HuH-7 (cell line): Measurements from ENCODE around the gene RNU7-1.

Source experiments
- DNase-seq: peaks from one replicate; pipeline ENCODE4 v3.0.0; 2011; ENCODE audit warnings: low spot score

RNU7-1 gene

DNA sequence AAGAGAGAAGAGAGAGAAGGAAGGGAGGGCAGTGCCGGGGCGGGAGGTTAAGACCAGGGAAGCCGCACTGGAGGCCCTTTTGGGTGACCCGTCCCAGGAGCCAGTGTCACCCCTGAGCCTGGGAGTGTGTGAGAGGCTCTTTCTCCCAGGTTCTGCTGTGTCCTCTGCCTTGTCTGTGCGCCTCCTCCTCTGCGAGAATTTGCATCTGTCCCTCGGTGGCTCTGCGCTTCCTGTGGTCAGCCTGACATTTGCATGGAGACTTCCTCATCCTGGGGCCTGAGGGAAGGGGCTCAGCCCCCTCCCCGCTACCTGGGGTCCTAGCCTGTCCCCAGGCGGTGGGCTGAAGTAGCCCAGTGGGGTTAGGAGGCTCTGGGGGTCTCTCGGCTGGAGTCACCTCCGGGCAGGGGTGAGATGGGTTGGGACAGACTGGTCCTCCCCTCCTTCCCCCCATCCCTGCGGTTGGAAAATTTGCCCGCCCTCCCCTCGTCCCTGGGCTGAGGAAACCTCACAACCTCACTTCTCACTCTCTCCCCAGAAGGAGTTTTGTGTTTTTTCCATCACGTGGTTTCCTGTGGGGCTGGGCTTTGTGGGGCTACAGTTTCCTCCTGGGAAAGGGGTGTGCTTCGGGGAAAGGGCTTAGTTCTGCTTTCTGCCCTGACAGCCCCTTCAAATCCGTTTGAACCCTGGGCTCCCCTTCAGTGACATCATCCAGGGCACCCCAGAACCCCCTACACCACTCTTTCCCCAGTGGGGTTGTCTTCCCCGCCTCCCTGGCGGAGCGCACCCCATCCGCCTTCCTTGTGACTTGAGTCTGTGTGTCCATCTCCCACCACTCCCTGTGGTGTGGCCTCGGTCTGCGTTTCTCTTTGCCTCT, 10.1 kb downstream of the RNU7-1 start:
- DNase-seq = no peak

DNA sequence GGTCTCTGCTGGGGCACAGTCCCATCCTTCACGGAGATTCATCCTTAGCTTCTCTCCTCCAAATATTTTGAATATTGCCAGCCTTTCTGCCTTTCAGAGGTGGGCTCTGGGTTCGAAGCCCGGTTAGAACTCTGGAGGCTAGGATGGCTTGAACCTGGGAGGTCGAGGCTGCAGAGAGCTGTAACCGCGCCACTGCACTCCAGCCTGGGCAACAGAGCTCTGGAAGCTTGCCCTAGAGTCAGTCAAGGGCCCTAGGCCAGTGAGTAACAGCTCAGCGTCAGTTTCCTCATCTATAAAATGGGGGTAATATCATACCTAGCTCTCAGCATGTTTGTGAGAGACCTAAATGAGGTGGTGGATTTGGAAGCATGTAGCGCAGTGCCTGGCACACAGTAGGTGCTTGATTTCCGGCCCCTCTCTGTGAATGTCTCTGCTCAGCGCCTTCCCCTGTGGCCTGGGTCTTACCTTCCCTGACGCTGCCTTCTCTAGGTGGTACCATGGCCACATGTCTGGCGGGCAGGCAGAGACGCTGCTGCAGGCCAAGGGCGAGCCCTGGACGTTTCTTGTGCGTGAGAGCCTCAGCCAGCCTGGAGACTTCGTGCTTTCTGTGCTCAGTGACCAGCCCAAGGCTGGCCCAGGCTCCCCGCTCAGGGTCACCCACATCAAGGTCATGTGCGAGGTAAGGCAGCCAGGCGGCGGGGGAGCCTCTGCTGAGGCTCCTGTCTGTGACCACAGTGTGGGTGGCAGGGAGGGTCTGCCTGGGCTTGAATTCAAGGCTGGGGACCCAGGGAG, 10.9 kb downstream of the RNU7-1 start:
- DNase-seq = no peak

DNA sequence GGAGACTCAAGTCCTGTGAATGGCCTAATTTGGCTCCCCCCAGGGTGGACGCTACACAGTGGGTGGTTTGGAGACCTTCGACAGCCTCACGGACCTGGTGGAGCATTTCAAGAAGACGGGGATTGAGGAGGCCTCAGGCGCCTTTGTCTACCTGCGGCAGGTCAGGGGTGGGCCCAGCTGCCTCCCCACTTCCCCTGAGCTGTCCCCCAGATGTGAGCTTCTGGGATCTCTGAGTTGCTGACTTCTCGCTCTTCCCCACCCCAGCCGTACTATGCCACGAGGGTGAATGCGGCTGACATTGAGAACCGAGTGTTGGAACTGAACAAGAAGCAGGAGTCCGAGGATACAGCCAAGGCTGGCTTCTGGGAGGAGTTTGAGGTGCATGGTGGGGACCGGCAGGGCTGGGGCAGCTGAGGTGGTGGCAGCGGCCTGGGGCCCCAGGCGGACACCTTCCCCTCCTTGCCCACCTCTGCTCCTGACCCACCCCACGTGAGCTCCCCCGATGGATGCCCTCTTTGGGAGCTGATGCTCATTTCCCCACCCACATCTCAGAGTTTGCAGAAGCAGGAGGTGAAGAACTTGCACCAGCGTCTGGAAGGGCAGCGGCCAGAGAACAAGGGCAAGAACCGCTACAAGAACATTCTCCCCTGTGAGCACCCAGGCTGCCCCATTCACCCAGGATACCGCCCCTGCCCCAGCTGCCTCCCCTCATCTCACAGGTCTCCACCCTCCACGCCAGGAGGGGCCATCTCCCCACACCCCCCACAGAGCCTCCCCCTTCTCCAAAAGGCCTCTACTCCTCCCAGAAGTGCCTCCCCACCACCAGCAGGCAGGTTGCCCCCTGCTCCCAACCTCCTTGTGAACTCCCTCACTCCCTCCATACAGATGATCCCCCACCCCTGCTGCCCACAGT, 11.7 kb downstream of the RNU7-1 start:
- DNase-seq = no peak

DNA sequence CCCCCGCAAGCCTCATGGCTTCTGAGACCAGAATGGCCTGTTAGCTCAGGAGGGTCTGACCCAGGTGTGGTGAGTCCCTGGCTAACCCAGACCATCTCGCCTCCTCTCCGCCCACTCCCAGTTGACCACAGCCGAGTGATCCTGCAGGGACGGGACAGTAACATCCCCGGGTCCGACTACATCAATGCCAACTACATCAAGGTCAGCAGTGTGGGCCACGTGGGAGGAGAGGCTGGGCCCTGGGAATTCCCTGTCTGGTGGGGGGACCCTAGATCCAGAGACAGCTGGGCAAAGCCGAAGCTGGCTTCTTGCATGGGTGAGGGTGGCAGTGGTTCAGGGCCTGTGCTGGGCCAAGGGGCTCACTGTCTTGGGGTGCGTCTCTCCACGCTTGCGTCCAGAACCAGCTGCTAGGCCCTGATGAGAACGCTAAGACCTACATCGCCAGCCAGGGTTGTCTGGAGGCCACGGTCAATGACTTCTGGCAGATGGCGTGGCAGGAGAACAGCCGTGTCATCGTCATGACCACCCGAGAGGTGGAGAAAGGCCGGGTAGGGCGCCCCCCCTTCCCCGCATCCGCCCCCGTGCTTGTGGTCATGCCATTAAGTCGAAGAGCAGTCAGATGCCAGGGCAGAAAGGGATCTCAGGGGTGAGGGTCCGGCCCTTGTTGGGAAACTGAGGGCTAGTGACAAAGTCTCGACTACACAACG, 12.6 kb downstream of the RNU7-1 start:
- no peak for DNase-seq

DNA sequence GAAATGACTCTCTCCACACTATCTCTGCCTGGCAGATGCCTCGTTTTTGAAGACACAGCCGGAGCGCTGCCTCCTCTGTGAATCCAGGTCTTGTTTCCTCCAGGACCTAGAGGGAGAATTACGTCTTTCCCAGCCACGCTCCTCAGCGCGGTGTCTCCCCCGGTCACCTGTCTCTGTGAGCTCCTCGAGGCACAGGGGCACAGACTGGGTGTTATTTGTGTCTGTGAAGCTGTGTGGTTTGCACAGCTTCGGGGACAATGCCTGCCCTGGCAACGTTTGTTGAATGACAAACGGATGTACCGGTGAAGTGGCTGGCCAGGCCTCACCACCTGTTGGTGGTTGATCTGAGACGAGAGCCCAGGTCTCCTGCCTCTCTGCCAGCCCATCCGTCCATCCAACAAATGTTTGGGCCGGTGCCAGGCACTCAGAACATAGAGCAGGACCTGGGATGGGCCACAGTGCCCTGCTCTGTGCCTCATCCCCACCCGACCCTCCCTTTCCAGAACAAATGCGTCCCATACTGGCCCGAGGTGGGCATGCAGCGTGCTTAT, 13.6 kb downstream of the RNU7-1 start:
- DNase-seq = no peak

DNA sequence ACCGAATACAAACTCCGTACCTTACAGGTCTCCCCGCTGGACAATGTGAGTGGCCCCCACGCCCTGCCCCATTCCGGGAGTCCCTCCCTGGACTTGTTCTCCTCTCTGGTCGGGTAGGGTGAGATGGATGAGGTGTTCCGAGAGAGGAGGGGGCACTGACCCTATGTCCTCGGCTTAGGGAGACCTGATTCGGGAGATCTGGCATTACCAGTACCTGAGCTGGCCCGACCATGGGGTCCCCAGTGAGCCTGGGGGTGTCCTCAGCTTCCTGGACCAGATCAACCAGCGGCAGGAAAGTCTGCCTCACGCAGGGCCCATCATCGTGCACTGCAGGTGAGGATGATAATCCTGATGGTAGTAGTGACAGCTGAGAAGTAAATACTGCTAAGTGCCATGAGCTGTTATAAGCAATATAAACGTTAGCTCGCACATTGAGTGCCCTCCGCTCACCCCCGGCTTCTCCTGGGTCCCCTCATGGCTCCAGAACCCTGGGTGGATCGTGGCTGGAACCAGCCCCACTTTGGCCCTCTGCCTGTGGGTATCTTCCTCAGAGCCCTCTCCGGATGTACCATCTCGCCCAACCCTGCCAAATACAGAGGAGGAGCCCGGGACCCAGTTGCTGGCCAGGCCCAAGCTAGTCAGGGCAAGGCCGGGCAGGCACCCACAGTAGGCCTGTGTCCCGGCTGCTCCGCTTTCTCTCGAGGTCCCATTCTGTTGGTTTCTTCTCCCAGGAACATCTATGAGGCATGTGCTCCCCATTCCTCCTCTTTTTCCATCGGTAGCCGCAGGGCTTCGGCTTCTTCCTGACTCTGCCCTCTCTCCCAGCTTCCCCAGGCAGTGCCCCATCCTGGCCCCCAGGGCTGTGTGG, 14.4 kb downstream of the RNU7-1 start:
- DNase-seq = no peak

DNA sequence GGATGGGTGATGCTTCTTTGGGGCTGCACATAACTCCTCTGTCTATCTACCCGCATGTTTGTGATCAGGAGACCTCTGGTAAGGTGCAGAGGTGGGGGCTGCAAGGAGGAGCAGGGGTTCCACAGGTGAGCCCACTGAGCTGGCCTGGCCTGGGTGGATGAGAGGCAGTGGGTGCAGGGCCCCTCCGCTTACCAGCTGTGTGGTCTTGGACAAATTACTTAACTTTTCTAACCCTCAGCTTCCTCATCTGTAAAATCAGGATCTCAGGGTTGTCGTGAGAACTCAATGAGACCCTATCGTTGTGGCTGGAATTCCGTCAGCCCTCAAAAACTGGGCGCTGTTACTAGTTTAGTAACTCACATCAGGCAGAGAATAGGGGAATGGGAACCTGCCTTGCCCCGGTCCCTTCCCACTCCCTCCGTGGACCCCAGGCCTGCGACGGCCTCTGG, 15.0 kb downstream of the RNU7-1 start:
- no peak for DNase-seq

DNA sequence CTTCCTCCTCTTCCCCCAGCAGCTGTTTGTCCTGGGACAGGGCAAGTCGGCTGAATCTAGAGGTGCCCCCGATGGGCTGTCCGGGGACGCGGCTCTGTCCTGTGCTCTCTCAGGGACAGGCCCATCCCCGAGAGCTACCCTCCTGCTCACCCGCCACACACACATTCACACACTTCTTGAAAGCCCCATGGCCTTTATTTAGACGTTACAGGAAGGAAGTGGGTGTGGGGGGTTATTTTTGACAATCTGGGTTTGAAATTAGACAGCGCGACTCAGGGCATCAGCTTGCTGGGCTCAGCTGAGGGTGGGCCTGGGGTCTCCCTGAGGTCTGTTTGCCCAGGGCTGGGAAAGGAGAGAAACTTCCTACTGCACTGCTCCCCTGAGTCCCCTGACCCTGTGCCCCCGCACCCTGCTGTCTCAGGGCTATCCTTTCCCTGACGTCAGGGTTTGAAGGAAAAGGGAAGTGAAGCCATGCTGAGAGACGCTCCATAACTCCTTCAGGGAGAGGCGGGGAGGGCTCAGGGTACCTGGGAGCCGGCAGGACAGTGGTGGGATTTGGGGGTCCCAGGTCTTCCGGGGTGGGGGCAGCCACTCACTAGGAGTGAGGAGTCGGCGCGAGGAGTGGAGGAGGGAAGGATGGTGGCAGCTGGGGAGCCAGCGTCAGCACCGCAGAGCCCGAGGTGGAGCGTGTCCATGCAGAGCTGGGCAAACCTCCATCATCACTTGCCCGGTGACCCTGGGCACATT, 15.6 kb downstream of the RNU7-1 start:
- DNase-seq = no peak

DNA sequence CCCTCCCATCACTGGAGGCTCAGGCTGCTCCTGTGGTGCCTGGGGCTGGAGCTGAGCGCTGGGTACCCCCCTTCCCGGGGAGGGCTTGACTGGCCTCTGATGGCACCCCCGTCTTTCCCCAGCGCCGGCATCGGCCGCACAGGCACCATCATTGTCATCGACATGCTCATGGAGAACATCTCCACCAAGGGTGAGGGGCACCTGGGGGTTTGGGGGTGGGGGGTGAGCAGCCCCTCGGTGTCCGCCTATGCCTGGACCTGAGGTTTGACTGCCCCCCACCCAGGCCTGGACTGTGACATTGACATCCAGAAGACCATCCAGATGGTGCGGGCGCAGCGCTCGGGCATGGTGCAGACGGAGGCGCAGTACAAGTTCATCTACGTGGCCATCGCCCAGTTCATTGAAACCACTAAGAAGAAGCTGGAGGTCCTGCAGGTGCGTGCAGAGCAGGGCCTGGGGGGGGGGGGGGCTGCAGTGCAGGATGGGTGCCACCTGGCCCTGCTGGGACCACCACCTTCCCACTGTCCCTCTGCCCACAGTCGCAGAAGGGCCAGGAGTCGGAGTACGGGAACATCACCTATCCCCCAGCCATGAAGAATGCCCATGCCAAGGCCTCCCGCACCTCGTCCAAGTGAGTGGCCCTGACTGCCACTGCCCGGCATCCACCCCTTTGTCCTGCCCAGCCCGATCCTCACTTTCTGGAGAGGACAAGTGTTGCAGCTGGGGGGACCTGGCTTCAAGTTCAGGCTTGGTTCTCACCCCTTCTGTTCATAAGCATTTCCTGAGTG, 16.4 kb downstream of the RNU7-1 start:
- no peak for DNase-seq

DNA sequence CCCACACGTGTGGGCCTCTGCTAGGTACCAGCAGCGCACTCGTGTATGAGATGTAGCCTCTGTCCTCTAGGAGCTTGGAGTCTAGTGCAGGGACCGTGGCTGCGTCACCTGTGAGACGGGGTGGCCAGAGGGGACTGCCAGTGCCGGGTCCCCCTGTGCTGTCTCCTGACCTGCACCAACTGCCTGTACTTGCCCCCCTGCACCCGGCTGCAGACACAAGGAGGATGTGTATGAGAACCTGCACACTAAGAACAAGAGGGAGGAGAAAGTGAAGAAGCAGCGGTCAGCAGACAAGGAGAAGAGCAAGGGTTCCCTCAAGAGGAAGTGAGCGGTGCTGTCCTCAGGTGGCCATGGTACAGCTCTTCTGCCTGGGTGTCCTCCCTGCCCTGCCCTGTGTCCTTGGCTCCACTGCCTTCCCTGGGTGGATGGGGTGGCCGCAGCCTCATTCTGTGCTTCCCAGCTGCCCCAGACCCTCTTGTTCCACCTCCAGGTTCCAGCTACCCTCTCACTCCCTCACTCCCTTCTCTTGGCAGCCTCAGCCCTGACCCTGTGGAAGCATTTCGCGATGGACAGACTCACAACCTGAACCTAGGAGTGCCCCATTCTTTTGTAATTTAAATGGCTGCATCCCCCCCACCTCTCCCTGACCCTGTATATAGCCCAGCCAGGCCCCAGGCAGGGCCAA, 17.1 kb downstream of the RNU7-1 start:
- DNase-seq = no peak

DNA sequence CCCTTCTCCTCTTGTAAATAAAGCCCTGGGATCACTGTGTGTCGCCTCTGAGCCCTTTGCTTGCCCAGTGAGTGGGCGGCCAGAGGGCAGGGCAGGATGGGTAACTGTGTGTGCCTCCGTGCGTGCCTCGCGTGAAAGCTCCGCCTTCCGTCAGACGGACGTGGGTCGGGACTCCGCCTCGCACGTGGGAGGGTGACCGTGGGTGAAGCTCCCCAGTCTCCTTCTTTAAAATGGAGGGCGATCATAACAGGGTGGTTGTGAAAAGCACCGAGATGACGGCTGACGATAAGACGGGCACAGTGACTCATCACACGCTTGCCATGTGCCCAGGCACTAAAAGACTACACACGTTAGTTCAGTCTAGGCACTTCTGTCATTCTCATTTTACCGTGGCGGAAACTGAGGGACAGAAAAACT, 17.7 kb downstream of the RNU7-1 start:
- DNase-seq = no peak

DNA sequence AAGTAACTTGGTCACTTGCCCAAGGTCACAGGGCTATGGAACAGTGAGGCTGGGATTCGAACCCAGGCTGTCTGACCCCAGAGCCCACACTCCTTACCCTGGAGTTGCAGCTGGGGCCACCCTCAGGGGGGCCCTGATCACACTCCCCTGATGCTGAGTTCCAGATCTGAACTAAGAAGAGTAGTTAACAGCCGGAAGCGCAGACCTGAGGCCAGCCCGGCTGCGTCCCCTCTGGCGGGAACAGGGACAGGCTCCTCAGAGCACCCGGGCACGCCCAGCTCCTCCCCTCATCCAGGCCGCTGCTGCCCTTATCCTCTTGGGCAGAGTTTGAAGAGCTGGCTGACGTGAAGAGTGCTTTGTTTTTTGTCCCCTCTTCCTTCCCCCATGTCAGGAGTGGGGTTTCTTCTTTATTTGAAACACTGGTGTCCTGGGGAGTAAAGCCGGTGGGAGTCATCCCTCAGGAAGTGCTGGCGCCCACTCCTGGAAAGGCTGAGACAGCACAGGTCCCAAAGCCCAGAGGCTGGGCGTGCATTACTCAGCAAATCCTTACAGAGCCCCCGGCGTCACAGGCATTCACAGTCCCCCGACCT, 18.2 kb downstream of the RNU7-1 start:
- DNase-seq = peak; percentile 93

DNA sequence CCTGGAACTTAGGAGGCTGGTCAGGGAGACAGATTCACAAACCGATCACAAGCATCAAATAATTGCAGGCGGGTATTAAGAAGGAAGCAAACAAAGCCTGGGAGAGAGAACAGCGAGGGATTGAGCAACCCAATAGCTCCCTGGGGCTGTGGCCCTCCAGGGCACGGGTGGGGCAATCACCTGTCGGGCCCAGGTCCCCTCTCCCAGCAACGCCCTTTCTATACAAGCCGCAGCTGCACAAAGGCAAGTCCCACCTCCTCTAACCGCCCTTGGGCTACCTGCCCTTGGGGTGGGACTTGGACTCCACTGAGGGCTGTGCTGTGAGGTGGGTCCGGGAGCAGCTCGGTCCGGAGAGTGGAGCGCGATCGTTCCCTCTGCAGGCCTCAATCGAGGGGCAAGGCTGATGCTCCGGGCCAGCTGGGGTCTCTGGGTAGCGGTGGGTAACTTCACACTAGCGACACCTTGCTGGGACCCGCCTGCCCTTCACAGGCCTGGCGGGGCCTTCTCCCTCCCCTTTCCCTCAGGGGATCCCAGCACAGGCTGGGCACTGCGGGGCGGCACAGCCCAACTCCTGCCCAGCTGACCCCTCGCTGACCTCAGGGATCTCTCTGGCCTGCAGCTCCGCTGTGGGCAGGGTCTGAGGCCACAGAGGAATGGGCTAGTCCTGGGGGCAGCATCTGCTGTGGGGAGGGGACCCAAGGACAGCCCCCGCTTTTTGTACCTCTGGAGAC, 18.8 kb downstream of the RNU7-1 start:
- DNase-seq = no peak

DNA sequence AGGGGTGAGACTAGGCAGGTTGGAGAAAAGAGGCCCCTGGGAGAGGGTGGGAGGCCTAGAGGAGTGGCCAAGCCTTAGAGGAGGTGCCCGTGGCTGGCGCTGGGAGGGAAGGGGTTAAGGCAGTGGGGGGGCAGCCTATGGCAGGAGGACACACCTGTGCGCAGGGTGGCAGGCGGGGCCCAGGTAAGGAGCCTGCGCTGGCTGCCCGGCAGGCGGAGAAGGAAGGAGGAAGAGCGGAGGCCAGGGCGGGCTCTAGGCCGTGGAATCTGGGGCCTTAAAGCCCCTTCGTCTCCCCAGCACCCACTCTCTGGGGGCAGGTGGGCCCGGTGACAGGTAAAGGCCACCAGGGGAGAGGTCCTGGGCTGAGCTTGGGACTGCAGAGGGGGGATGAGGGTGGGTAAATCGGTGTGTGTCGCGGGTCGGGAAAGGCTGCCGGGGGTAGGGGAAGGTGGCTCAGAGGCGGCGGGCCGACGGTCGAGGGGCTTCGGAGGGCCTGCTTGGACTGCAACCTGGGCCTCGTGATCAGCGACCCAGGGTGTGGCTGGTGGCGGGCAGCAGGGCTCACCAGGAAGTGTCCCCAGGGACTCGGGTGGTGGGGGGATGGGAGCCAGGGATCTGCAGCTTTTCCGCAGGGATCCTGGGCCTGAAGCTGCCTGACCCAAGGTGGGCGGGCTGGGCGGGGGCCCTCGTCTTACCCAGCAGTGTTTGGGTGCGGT, 19.6 kb downstream of the RNU7-1 start:
- DNase-seq = no peak

DNA sequence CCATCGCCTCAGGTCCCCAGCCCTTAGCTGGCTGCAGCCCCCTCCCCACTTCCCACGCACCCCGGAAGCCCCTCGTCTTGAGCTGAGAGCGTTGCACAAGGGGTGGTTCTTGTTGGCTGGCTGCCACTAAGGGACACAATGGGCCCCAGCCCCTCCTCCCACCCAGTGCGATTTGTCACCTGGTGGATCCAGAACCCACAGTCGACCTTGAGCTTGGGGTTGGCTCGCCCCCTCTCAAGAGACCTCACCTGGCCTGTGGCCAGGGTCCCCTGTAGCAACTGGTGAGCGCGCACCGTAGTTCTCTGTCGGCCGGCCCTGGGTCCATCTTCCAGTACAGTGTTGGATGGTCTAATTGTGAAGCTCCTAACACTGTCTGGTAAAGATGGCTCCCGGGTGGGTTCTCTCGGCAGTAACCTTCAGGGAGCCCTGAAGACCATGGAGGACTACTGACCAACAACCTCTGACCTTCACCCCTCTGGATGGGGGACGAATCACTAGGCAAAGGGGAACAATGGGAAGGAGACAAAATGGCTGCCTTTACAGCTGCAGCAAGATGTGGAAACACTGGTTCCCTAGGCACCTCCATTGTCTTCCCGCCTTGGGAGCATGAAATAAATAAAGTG, 20.3 kb downstream of the RNU7-1 start:
- no peak for DNase-seq

DNA sequence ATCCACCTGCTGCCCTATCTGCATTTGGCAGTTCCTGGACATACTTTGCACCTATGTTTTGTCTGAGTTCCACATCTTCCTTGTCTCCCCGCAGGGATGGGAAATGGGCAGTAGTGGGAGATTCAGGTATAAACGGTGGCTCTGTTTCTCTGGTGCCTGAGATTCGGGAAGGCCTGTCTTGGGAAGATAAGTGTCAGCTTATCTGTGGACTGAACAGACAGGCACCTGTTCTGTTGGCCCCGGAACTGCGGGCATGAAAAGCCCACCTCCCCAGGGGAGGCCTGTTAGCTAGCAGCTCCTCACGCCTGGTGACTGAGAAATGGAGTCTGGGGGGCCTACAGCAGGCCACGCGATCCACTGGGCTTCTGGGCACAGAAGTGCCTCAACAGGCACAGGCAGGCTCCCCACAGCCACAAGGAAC, 21.0 kb downstream of the RNU7-1 start:
- DNase-seq = no peak
